Heart right ventricle (tissue), 16 donors: ENCODE measurements around the gene NUFIP1. TPM values are rescaled to one million over a fixed set of nuclear protein-coding genes. Genes with fewer than 3 reads are reported as not detected.
"Not testable (repeated sequence)": the region's sequence is repeated elsewhere in the genome, so short reads cannot be mapped to it uniquely, and the experiment has no call there.

Experiments used
- ATAC-seq, 8 donors: fragments of 200-7000 bp; cut with Tn5 transposase; one replicate each; pipeline ENCODE4 v1.9.1; 2020; ENCODE audit warnings: mild to moderate bottlenecking in 8 of 8, moderate library complexity in 8 of 8, moderate number of reproducible peaks in 1 of 8
- DNase-seq, 2 donors: peaks; one replicate each; pipeline ENCODE4 v3.0.0-alpha.2; 2020
- H3K27ac ChIP-seq, 10 donors: fragments of 200-600 bp; sonication (generic) in 2 of 10; one replicate each; pipeline versions ENCODE4 v1.5.0 to v1.8.0; 2020 to 2022; ENCODE audit warnings: mild to moderate bottlenecking in 3 of 10
- H3K27me3 ChIP-seq, 7 donors: fragments of 200-600 bp; one replicate each; pipeline ENCODE4 v1.8.0; 2021 to 2022; ENCODE audit warnings: mild to moderate bottlenecking in 2 of 7
- H3K36me3 ChIP-seq, 9 donors: fragments of 200-600 bp; sonication (generic) in 1 of 9; one replicate each; pipeline versions ENCODE4 v1.5.0 to v1.8.0; 2020 to 2022; ENCODE audit warnings: mild to moderate bottlenecking in 2 of 9
- H3K4me1 ChIP-seq, 9 donors: fragments of 200-600 bp; sonication (generic) in 1 of 9; one replicate each; pipeline versions ENCODE4 v1.5.0 to v1.8.0; 2020 to 2022; ENCODE audit warnings: mild to moderate bottlenecking in 4 of 9
- H3K4me3 ChIP-seq, 10 donors: fragments of 200-600 bp; sonication (generic) in 2 of 10; one replicate each; pipeline versions ENCODE4 v1.5.0 to v1.8.0; 2020 to 2022; ENCODE audit warnings: mild to moderate bottlenecking in 7 of 10, moderate library complexity in 2 of 10
- H3K9me3 ChIP-seq, 11 donors: fragments of 200-600 bp in 10 of 11; sonication (generic) in 2 of 11; one replicate each; pipeline versions ENCODE4 v1.5.0 to v1.8.0; 2013 to 2022; ENCODE audit warnings: mild to moderate bottlenecking in 2 of 11, control low read depth in 1 of 11, moderate library complexity in 1 of 11
- CTCF ChIP-seq, 9 donors: fragments of 200-600 bp; sonication (generic) in 2 of 9; IDR thresholded peaks; one replicate each; pipeline versions ENCODE4 v1.5.0 to v1.8.0; 2021 to 2022; ENCODE audit warnings: antibody characterized with exemption in 9 of 9, mild to moderate bottlenecking in 5 of 9, moderate library complexity in 1 of 9
- WGBS, 2 donors: extraction: QIAGEN DNeasy Blood & Tissue Kit; methylation state at CpG; one replicate each; pipeline ENCODE4 v1.1.7; 2013; ENCODE audit warnings: inconsistent platforms in 1 of 2; 5-methylcytosine and 5-hydroxymethylcytosine counted together
- intact Hi-C, 10 donors: fragments of 100-400 bp; cut with DNase I; formaldehyde crosslinking; loops; one replicate each; pipeline versions ENCODE4 v1.11.1 to v1.14.2; 2022
- polyA plus RNA-seq, 2 donors: library from polyadenylated mRNA; stranded (reverse); fragments of 200-250 nt; gene quantifications; one replicate each; pipeline ENCODE4 v1.2.3, GENCODE V29; 2013
- total RNA-seq, 10 donors: library from RNA; stranded (reverse); fragmentation: NEBNext Ultra II Directional in 3 of 10; extraction: Animal tissue kit (Norgen Biotek cat#: 25700) in 3 of 10; gene quantifications; one replicate each; pipeline versions ENCODE4 v1.2.1 to v1.2.4, GENCODE V29; 2021 to 2023
- donor health status: Arrhythmogenic right ventricular cardiomyopathy.
- donor health status: ischemic (EF 13 %, LVEDD 7.1; RV severe dilation, severe dysfunction).
- donor health status: healthy with polysubstance abuse.
- donor health status: DM: no; HTN: yes; CAD: no.
- donor health status: DM: no; HTN: no; CAD: no.
- donor health status: ischemic (EF 25% LVEDD 6.9; RV normal size, moderate dysfunction).
- donor health status: ischemic (EF 25% LVEDD 5.7; RV mildly dilated, moderate dysfunction).
- donor health status: healthy.
- donor health status: DM: yes; HTN: yes; CAD: no.
- donor health status: Ischemic cardiomyopathy.
- donor health status: ischemic (EF 35%, LVEDD 5.7; RV mildly dilated, moderate dysfunction).
- donor health status: nonischemic (EF 11% LVEDD 7.7; RV severe dilation, severe dysfunction).
- donor health status: DM: yes; HTN: yes; CAD: no.
- donor health status: PGD.
- donor health status: ischemic (EF 29% LVEDD 5.4; RV normal size, mild dysfunction).
- donor health status: nonischemic (EF 23%, LVEDD 6.1; RV moderate dilation, normal function).

The NUFIP1 gene
- total and polyA plus RNA-seq, 12 donors: 1.5 to 5.0 (median 2.9) TPM

- H3K4me1 ChIP-seq: peaks cover 0 to 39% (median 28%) of the 10 kb centered on the region in 9 donors
- H3K9me3 ChIP-seq: no peaks in the 10 kb centered on the region
- intact Hi-C loops: no loop called here
- WGBS, 2 donors: 89 to 91% methylated on average over 6 of the region's 6 CpGs
- peak overlapping the region in 2 of 10 donors; percentile 54 to 62 for H3K27ac ChIP-seq
- no peak for TF ChIP-seq CTCF (IDR thresholded peaks at IDR 0.05)
- H3K27me3 ChIP-seq: no peaks in the 10 kb centered on the region
- no peak overlapping the region for H3K4me3 ChIP-seq
- no peak for ATAC-seq
- no peaks in the 10 kb centered on the region for H3K36me3 ChIP-seq
- no peak for DNase-seq
Measured at GRCh38 chr13:44902738-44903137, 86.5 kb downstream of the NUFIP1 start.

GRCh38 chr13:44899967-44900366 is 89.3 kb downstream of the NUFIP1 start:
- intact Hi-C loops: no loop called here
- ATAC-seq: no peak

GRCh38 chr13:44898308-44898707 is 91.0 kb downstream of the NUFIP1 start:
- ATAC-seq, DNase-seq, H3K27ac ChIP-seq, intact Hi-C loops, H3K27me3 ChIP-seq, H3K36me3 ChIP-seq, H3K4me3 ChIP-seq, H3K9me3 ChIP-seq: not testable (repeated sequence)
- 95 to 97% methylated on average over 2 of the region's 2 CpGs for WGBS, 2 donors
- peaks cover 0 to 11% (median 1%) of the 10 kb centered on the region in 9 donors for H3K4me1 ChIP-seq

More at GRCh38 chr13:44899967-44900366, 89.3 kb downstream of the NUFIP1 start:
- H3K9me3 ChIP-seq: no peaks in the 10 kb centered on the region
- H3K36me3 ChIP-seq: no peaks in the 10 kb centered on the region
- no peak for TF ChIP-seq CTCF (IDR thresholded peaks at IDR 0.05)
- no peaks in the 10 kb centered on the region for H3K27me3 ChIP-seq
- 41 to 65% methylated on average over 2 of the region's 2 CpGs for WGBS, 2 donors
- H3K27ac ChIP-seq: no peak overlapping the region
- H3K4me3 ChIP-seq: no peak overlapping the region
- H3K4me1 ChIP-seq: peaks cover 0 to 23% (median 17%) of the 10 kb centered on the region in 9 donors
- no peak for DNase-seq

GRCh38 chr13:44895953-44896335 is 93.3 kb downstream of the NUFIP1 start:
- Histone ChIP-seq H3K27me3 (no peaks in the 10 kb centered on the region), H3K36me3 (no peaks in the 10 kb centered on the region), H3K4me3 (no peak overlapping the region), H3K4me1 (peaks cover 0 to 9% (median 0%) of the 10 kb centered on the region in 9 donors), H3K27ac (no peak overlapping the region), H3K9me3 (no peaks in the 10 kb centered on the region)
- 82% methylated on average over 5 of the region's 5 CpGs for WGBS, 2 donors
- ATAC-seq: no peak
- no peak for DNase-seq
- TF ChIP-seq CTCF (IDR thresholded peaks at IDR 0.05): no peak
- intact Hi-C loops: no loop called here

DNA sequence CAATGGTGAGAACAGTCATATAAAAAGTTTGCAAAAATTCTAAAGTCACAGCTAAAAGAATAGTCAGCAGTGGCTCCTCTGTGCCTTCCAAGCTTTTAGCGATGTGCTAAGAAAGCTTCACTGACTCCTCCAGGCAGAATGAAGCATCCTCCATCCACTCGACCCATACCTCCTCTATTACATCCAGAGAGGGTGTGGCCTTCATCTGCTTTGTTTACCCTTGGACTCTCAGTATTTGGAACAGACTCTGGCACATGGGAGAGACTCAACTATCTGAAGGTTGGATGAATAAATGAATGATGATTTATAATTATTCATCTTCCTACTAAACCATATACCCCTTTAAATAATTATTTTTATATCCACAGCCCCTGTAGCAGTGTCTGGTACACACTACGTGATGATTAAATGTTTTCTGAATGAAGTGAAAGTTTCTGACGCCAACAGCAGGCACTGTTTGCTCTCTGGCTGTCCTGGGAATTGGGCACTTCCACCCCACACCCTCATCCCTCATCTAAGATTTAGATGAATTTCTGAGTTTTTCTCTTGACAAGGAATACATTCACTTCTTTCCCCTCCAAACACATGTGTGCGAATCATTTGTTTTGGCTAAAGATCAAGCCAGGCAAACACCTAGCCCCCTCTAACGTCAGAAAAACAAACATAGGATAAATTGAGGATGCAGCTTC is 93.9 kb downstream of the NUFIP1 start:
- intact Hi-C loops: no loop called here
- DNase-seq (no peak), ATAC-seq (no peak)
- peaks cover 0 to 9% (median 0%) of the 10 kb centered on the region in 9 donors for H3K4me1 ChIP-seq
- H3K27me3 ChIP-seq: no peaks in the 10 kb centered on the region
- no peaks in the 10 kb centered on the region for H3K9me3 ChIP-seq
- no peak overlapping the region for H3K4me3 ChIP-seq
- WGBS, 2 donors: 58 to 70% methylated on average over 6 of the region's 6 CpGs
- TF ChIP-seq CTCF (IDR thresholded peaks at IDR 0.05): no peak
- no peak overlapping the region for H3K27ac ChIP-seq
- H3K36me3 ChIP-seq: no peaks in the 10 kb centered on the region
